AG09309 (cell line): ENCODE results near the gene SLC25A34.

Source experiments
- DNase-seq: peaks from one replicate; pipeline ENCODE4 v3.0.0-alpha.2; 2010; ENCODE audit warnings: low read depth
- H3K4me3 ChIP-seq: 2 replicates; pipeline ENCODE4 v1.5.1; 2011; ENCODE audit warnings: mild to moderate bottlenecking, low read depth, low read length, moderate library complexity; ENCODE audit not compliant: control insufficient read depth
- CTCF ChIP-seq: IDR thresholded peaks from 2 replicates; pipeline ENCODE4 v1.5.1; 2011; ENCODE audit warnings: mild to moderate bottlenecking, low read depth, low read length, inconsistent platforms; ENCODE audit not compliant: insufficient read depth, control insufficient read depth; ENCODE audit errors: missing control alignments

The SLC25A34 gene

GRCh38 chr1:15742339-15742801 lies 6.3 kb downstream of the SLC25A34 start, which contains the start of gene TMEM82:
Gene TMEM82 (plus strand): TSS chr1:15742499. CDS start chr1:15742560, 61 bp downstream.
- no peak within 1 kb of the TSS for H3K4me3 ChIP-seq
- TF ChIP-seq CTCF = no peak
- DNase-seq = no peak

GRCh38 chr1:15744122-15744679 lies 8.1 kb downstream of the SLC25A34 start:
- H3K4me3 ChIP-seq = no peak overlapping the region
- no peak for DNase-seq
- no peak for TF ChIP-seq CTCF

GRCh38 chr1:15747378-15747777 lies 11.3 kb downstream of the SLC25A34 start:
- DNase-seq = no peak
- TF ChIP-seq CTCF = no peak

GRCh38 chr1:15748264-15748663 lies 12.2 kb downstream of the SLC25A34 start:
- no peak for TF ChIP-seq CTCF
- H3K4me3 ChIP-seq = no peak overlapping the region
- no peak for DNase-seq

More at GRCh38 chr1:15747378-15747777, 11.3 kb downstream of the SLC25A34 start:
- no peak overlapping the region for H3K4me3 ChIP-seq

- H3K4me3 ChIP-seq = no peak overlapping the region
- DNase-seq = no peak
- TF ChIP-seq CTCF = no peak
Measured at GRCh38 chr1:15748690-15749398, 12.8 kb downstream of the SLC25A34 start.

GRCh38 chr1:15749399-15750291 lies 13.6 kb downstream of the SLC25A34 start:
- TF ChIP-seq CTCF = no peak
- no peak for DNase-seq
- H3K4me3 ChIP-seq = no peak overlapping the region
